ENCODE measurements around the gene MECP2.

GRCh38 chrX:154072192-154072591 lies 25.3 kb downstream of the MECP2 start:
- TF ChIP-seq ZNF274 (IDR thresholded peaks at IDR 0.05; ENCODE audit: low read depth, low read length) (no peak), YY1 (IDR thresholded peaks at IDR 0.05; ENCODE audit: insufficient read depth, insufficient read length) (no peak)

All from NT2/D1 (cell line).